Esophagus muscularis mucosa (tissue), 4 donors: ENCODE results near the gene AKT3. TPM values are rescaled to one million over a fixed set of nuclear protein-coding genes. Genes with fewer than 3 reads are reported as not detected.

Source experiments
- DNase-seq: peaks from one replicate; pipeline ENCODE4 v3.0.0-alpha.2; 2017; ENCODE audit errors: extremely low spot score
- H3K27ac ChIP-seq, 4 donors: fragments of 200-600 bp; sonication (generic); replicated peaks in 1 of 4; 1 replicate in 3 of 4; 2 replicates in 1 of 4; pipeline ENCODE4 v1.5.1; 2016 to 2019; ENCODE audit warnings: mild to moderate bottlenecking in 1 of 4
- H3K27me3 ChIP-seq, 4 donors: fragments of 200-600 bp; sonication (generic); one replicate each; pipeline versions ENCODE4 v1.5.1 to v1.6.0; 2016 to 2019
- H3K36me3 ChIP-seq, 4 donors: fragments of 200-600 bp; sonication (generic); one replicate each; pipeline ENCODE4 v1.5.1; 2016 to 2019
- H3K4me1 ChIP-seq, 4 donors: fragments of 200-600 bp; sonication (generic); one replicate each; pipeline ENCODE4 v1.5.1; 2016 to 2019
- H3K4me3 ChIP-seq, 4 donors: fragments of 200-600 bp; sonication (generic); 1 replicate in 2 of 4; 2 replicates in 2 of 4; pipeline ENCODE4 v1.5.1; 2016 to 2019; ENCODE audit warnings: mild to moderate bottlenecking in 4 of 4, moderate library complexity in 1 of 4
- H3K9me3 ChIP-seq, 4 donors: fragments of 200-600 bp; sonication (generic); 1 replicate in 3 of 4; 2 replicates in 1 of 4; pipeline ENCODE4 v1.5.1; 2016 to 2019
- EP300 ChIP-seq: sonication (generic); formaldehyde crosslinking; IDR thresholded peaks from one replicate; pipeline ENCODE4 v1.6.1; 2017; ENCODE audit warnings: antibody characterized with exemption
- POLR2A ChIP-seq: fragments of 450-650 bp; IDR thresholded peaks from one replicate; pipeline ENCODE4 v1.6.1; 2017; ENCODE audit warnings: antibody characterized with exemption, moderate library complexity, mild to moderate bottlenecking, low read depth
- POLR2AphosphoS5 ChIP-seq, 2 donors: sonication (generic); formaldehyde crosslinking; IDR thresholded peaks; one replicate each; pipeline ENCODE4 v1.6.1; 2017; ENCODE audit warnings: antibody characterized with exemption in 2 of 2
- WGBS: methylation state at CpG from one replicate; pipeline ENCODE4 v1.1.5; 2018; 5-methylcytosine and 5-hydroxymethylcytosine counted together
- intact Hi-C: fragments of 100-400 bp; cut with DNase I; formaldehyde crosslinking; loops from one replicate; pipeline ENCODE4 v1.15.1; 2023
- total RNA-seq, 4 donors: library from RNA; depleted of rRNA; stranded (reverse); fragments of >200 nt; gene quantifications; one replicate each; pipeline versions ENCODE4 v1.1.0 to v1.2.1, GENCODE V29; 2016
- TF ChIP-seq, protein P1 (sequence below), 3 experiments: fragments of 200-600 bp in 2 of 3; fragments of 450-650 bp in 1 of 3; sonication (generic) in 2 of 3; IDR thresholded peaks; one replicate each; pipeline ENCODE4 v1.5.1; 2017 to 2019; ENCODE audit warnings: antibody characterized with exemption in 3 of 3, mild to moderate bottlenecking in 2 of 3, moderate library complexity in 1 of 3

Gene AKT3
- total RNA-seq, 4 donors from 2014 or later, result 63.9 to 104 (median 74.2) TPM

DNA sequence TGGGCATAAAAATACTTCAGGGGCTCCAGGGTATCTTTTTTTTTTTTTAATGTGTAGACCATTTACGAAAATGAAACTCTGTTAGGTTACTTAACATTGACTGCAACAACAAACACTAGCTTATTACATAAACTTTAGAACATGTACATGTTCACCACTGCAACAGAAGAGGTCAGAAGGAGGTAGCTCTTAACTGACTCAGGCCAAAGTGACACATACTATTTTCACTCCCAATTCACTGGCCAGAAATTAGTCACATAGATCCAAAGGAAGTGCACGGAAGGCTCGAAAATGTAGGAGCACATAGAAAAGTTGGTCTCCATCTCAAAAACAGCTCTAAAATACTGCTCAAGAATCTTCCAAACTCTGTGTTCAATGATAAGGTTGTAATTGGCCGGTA lies 107.2 kb downstream of the AKT3 start:
- no peaks in the 10 kb centered on the region for H3K36me3 ChIP-seq
- H3K27me3 ChIP-seq, result no peaks in the 10 kb centered on the region
- TF ChIP-seq, protein P1, sequence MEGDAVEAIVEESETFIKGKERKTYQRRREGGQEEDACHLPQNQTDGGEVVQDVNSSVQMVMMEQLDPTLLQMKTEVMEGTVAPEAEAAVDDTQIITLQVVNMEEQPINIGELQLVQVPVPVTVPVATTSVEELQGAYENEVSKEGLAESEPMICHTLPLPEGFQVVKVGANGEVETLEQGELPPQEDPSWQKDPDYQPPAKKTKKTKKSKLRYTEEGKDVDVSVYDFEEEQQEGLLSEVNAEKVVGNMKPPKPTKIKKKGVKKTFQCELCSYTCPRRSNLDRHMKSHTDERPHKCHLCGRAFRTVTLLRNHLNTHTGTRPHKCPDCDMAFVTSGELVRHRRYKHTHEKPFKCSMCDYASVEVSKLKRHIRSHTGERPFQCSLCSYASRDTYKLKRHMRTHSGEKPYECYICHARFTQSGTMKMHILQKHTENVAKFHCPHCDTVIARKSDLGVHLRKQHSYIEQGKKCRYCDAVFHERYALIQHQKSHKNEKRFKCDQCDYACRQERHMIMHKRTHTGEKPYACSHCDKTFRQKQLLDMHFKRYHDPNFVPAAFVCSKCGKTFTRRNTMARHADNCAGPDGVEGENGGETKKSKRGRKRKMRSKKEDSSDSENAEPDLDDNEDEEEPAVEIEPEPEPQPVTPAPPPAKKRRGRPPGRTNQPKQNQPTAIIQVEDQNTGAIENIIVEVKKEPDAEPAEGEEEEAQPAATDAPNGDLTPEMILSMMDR (IDR thresholded peaks at IDR 0.05), result no peak
- TF ChIP-seq POLR2A (no peak), POLR2AphosphoS5 (IDR thresholded peaks at IDR 0.05) (no peak), EP300 (no peak)
- no peak overlapping the region for H3K4me3 ChIP-seq
- WGBS, result 69% methylated on average over 4 of the region's 4 CpGs
- no peaks in the 10 kb centered on the region for H3K9me3 ChIP-seq
- H3K4me1 ChIP-seq, result peaks cover 13 to 37% (median 33%) of the 10 kb centered on the region in 4 donors
- H3K27ac ChIP-seq, result no peak overlapping the region
- DNase-seq, result no peak
- intact Hi-C loops, result loop anchor here (1.0 to 10.0 kb wide), 2 partner anchors 10 to 398 kb away; no protein-coding TSS in a partner anchor

DNA sequence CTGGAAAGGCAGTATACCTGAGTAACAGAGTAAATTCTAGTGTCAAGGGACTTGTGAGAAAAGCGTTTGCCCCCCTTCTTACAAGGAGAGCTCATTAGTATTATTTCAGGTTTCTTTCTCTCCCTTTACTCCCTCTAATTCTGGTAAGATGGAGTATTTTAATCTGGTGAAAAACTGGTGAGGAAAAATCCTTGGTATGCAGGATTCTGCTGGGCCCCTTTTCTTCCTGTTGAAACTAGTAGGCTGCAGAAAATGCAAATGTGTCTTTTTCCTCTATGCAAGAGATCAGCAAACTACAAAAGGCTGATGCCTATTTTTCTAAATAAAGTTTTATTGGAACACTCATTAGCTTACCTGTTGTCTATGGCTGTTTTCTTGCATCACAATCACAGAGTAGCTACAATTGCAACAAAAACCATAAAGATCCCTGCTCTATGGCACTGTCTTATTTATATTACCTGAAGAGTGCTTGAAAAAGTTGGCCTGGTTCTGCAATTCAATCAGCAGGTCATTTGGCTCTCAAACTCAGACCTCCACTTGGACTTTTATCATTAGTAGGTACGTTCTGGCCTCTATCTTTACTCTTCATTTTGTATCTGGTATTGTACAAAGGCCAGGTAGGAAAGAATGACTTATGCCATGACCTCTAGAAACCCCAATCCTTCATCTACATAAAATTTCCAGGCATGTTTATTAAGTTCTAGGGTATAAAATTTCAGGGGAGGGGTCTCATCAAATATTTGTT lies 109.6 kb downstream of the AKT3 start:
- no peaks in the 10 kb centered on the region for H3K36me3 ChIP-seq
- DNase-seq, result no peak
- intact Hi-C loops, result loop anchor here (10.0 kb wide), 1 partner anchor 396 kb away; no protein-coding TSS in a partner anchor
- WGBS, result 94% methylated on average over 2 of the region's 2 CpGs
- H3K9me3 ChIP-seq, result no peaks in the 10 kb centered on the region
- no peak for TF ChIP-seq POLR2A
- TF ChIP-seq, protein P1 (IDR thresholded peaks at IDR 0.05), result no peak
- no peak for TF ChIP-seq EP300
- TF ChIP-seq POLR2AphosphoS5 (IDR thresholded peaks at IDR 0.05), result no peak
- no peaks in the 10 kb centered on the region for H3K27me3 ChIP-seq
- peaks cover 13 to 39% (median 32%) of the 10 kb centered on the region in 4 donors for H3K4me1 ChIP-seq
- no peak overlapping the region for H3K4me3 ChIP-seq
- no peak overlapping the region for H3K27ac ChIP-seq

DNA sequence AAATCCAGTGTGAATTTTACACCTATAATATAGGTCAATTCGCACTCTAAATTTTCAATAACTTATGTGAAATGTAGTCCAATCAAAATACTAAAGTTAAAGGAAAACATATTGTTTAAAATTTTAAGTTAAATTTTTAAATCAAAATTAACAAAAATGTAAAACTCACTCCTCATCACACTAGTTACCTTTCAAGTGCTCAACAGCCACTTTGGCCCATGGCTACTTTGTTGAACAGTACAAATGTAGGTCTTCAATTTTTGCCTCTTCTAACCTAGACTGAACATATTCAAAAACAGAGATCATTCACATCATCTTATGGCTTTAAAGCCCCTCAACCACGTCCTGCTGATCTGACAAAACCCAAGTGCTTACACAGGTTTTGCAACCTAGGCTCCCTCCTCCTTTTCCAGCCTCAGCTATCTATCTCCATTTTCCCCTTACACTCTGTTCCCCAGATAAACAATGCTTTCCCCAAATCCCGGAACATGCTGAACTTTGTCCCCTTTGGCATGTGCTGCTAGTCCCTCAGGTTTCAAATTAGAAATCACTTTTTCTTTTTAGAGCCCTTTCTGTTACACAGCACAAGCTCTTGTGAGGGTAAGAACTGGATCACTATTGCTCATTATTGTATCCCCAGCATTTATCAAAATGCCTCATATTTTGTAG lies 110.6 kb downstream of the AKT3 start:
- intact Hi-C loops, result loop anchor here (10.0 kb wide), 1 partner anchor 395 kb away; no protein-coding TSS in a partner anchor
- H3K4me3 ChIP-seq, result no peak overlapping the region
- no peak overlapping the region for H3K27ac ChIP-seq
- no peaks in the 10 kb centered on the region for H3K9me3 ChIP-seq
- no peaks in the 10 kb centered on the region for H3K36me3 ChIP-seq
- TF ChIP-seq POLR2AphosphoS5 (IDR thresholded peaks at IDR 0.05) (no peak), EP300 (no peak), POLR2A (no peak)
- TF ChIP-seq, protein P1 (IDR thresholded peaks at IDR 0.05), result no peak
- no peaks in the 10 kb centered on the region for H3K27me3 ChIP-seq
- DNase-seq, result no peak
- H3K4me1 ChIP-seq, result peaks cover 13 to 41% (median 35%) of the 10 kb centered on the region in 4 donors
- WGBS, result 85% methylated on average over 3 of the region's 3 CpGs

DNA sequence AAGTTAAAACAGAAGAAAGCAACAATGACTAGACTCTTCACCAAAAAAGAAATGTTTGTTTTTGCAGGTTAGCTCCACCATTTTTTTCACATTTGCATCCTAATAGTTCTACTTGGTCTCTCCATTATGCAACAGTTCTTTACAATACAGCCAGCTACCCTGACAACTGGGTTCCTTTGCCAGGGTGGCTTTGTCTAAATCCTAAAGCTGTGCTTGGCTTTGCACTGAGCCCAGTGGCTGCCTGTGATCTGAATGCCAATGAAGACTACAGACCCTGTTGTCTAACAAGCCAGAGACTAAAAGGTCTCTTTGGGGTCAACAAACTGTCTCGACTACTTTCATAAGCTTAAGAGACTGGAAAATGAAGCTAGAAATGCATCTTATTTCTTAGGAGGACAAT lies 112.0 kb downstream of the AKT3 start:
- WGBS, result 72% methylated on average over 1 of the region's 1 CpG
- no peak overlapping the region for H3K4me3 ChIP-seq
- peaks cover 13 to 42% (median 31%) of the 10 kb centered on the region in 4 donors for H3K4me1 ChIP-seq
- H3K27ac ChIP-seq, result no peak overlapping the region
- TF ChIP-seq, protein P1 (IDR thresholded peaks at IDR 0.05), result no peak
- TF ChIP-seq POLR2AphosphoS5 (IDR thresholded peaks at IDR 0.05) (no peak), POLR2A (no peak), EP300 (no peak)
- H3K27me3 ChIP-seq, result no peaks in the 10 kb centered on the region
- H3K9me3 ChIP-seq, result no peaks in the 10 kb centered on the region
- intact Hi-C loops, result no loop called here
- H3K36me3 ChIP-seq, result no peaks in the 10 kb centered on the region
- no peak for DNase-seq
